Measurements from ENCODE around the gene KRTAP1-1. TPM values are rescaled to one million over a fixed set of nuclear protein-coding genes. Genes with fewer than 3 reads are reported as not detected.
"Not testable (repeated sequence)": the region's sequence is repeated elsewhere in the genome, so short reads cannot be mapped to it uniquely, and the experiment has no call there.

The KRTAP1-1 gene
- polyA plus RNA-seq, 1 experiment: 0.19 TPM

- TF ChIP-seq, protein P1, sequence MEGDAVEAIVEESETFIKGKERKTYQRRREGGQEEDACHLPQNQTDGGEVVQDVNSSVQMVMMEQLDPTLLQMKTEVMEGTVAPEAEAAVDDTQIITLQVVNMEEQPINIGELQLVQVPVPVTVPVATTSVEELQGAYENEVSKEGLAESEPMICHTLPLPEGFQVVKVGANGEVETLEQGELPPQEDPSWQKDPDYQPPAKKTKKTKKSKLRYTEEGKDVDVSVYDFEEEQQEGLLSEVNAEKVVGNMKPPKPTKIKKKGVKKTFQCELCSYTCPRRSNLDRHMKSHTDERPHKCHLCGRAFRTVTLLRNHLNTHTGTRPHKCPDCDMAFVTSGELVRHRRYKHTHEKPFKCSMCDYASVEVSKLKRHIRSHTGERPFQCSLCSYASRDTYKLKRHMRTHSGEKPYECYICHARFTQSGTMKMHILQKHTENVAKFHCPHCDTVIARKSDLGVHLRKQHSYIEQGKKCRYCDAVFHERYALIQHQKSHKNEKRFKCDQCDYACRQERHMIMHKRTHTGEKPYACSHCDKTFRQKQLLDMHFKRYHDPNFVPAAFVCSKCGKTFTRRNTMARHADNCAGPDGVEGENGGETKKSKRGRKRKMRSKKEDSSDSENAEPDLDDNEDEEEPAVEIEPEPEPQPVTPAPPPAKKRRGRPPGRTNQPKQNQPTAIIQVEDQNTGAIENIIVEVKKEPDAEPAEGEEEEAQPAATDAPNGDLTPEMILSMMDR (IDR thresholded peaks at IDR 0.05; ENCODE audit: low read depth, low read length): no peak
- H3K4me3 ChIP-seq (ENCODE audit: low read depth, low read length): no peak overlapping the region
- H3K9me3 ChIP-seq (ENCODE audit: control insufficient read depth, insufficient read depth, low read length): no peaks in the 10 kb centered on the region
- H3K27me3 ChIP-seq (ENCODE audit: control insufficient read depth, insufficient read depth, low read length): no peaks in the 10 kb centered on the region
- ChIA-PET POLR2A (no interaction called here), CTCF (no interaction called here)
- DNase-seq (ENCODE audit: low read depth, low spot score): no peak
- H3K27ac ChIP-seq (ENCODE audit: low read depth, low read length): no peak overlapping the region
These were observed 36.9 kb downstream of the KRTAP1-1 start for GRCh38 chr17:41004397-41004796.

- H3K9me3 ChIP-seq (ENCODE audit: control insufficient read depth, insufficient read depth, low read length): no peaks in the 10 kb centered on the region
- CTCF ChIA-PET: no interaction called here
- DNase-seq (ENCODE audit: low read depth, low spot score): no peak
- TF ChIP-seq, protein P1 (IDR thresholded peaks at IDR 0.05; ENCODE audit: low read depth, low read length): no peak
- POLR2A ChIA-PET: no interaction called here
- no peak overlapping the region for H3K4me3 ChIP-seq (ENCODE audit: low read depth, low read length)
- no peaks in the 10 kb centered on the region for H3K27me3 ChIP-seq (ENCODE audit: control insufficient read depth, insufficient read depth, low read length)
- no peak overlapping the region for H3K27ac ChIP-seq (ENCODE audit: low read depth, low read length)
These were observed 37.3 kb downstream of the KRTAP1-1 start for GRCh38 chr17:41003926-41004325.

DNA sequence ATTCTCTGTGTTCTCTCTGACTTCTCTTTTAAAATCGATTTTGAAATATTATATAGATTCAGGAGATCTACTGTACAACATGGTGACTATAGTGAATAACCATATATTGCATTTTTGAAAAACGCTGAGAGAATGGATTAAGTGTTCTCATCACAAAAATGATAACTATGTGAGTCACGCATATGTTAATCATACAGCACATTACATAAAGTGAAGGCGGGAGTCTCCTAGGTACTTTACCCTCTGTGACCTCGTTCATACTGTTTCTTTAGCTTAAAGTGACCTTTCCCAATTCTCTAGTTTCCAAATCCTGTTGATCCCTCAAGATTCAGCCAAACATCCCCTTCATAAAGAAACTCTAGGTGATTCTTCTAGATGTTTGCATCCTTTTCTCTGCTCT is 38.4 kb downstream of the KRTAP1-1 start:
- no peak for DNase-seq (ENCODE audit: low read depth, low spot score)
- POLR2A ChIA-PET: no interaction called here

DNA sequence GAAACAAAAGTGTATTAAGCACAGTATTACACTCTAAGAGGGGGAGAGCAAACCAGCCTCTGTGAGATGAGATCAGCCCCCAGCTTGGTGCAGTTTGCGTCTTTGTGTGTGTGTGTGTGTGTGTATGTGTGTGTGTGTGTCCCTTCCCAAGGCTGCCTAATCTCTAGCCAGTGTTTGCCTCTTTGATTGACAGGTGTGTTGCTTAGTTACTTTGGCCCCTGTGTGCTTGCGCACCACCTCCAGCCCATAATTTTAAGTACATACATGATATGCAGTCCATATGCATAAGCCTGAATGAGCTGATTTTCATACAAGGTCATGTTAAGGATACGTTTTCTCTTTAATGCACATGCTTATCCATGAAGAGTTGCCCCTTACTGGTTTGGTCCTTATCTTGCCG is 39.5 kb downstream of the KRTAP1-1 start:
- Histone ChIP-seq H3K9me3 (ENCODE audit: control insufficient read depth, insufficient read depth, low read length) (no peaks in the 10 kb centered on the region), H3K27ac (ENCODE audit: low read depth, low read length) (no peak overlapping the region), H3K4me3 (ENCODE audit: low read depth, low read length) (no peak overlapping the region), H3K27me3 (ENCODE audit: control insufficient read depth, insufficient read depth, low read length) (no peaks in the 10 kb centered on the region)
- CTCF ChIA-PET: no interaction called here
- TF ChIP-seq, protein P1 (IDR thresholded peaks at IDR 0.05; ENCODE audit: low read depth, low read length): no peak
- POLR2A ChIA-PET: no interaction called here
- no peak for DNase-seq (ENCODE audit: low read depth, low spot score)

More for the DNA sequence above, 38.4 kb downstream of the KRTAP1-1 start:
- TF ChIP-seq, protein P1 (IDR thresholded peaks at IDR 0.05; ENCODE audit: low read depth, low read length): no peak
- CTCF ChIA-PET: no interaction called here
- Histone ChIP-seq H3K27me3 (ENCODE audit: control insufficient read depth, insufficient read depth, low read length) (no peaks in the 10 kb centered on the region), H3K4me3 (ENCODE audit: low read depth, low read length) (no peak overlapping the region), H3K27ac (ENCODE audit: low read depth, low read length) (no peak overlapping the region), H3K9me3 (ENCODE audit: control insufficient read depth, insufficient read depth, low read length) (no peaks in the 10 kb centered on the region)

DNA sequence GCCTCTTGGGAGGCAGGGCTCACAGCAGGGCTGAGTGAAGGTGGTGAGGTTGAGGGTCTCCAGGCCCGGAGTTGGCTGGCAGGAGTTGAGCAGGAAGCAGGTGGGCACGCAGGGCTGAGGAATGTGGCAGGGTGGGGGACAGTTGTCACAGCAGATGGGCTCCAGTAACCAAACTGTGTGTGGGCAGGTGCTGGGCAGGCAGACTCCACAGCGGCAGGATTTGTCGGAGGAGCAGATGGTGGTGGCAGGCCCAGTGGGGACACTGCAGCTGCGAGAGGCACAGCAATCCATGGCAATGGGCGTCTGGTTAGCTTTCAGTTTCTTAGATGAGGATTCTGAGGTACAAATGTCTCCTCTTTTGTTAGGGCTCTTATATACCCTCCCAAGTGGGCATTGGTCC is 41.7 kb downstream of the KRTAP1-1 start, which contains the start of gene KRTAP3-2:
TSS of gene KRTAP3-2 (minus strand) at position 344 of the 400 bp plus-strand sequence. CDS start at position 291, 53 bp downstream.
- CTCF ChIA-PET; H3K4me3 ChIP-seq (ENCODE audit: low read depth, low read length); H3K27ac ChIP-seq (ENCODE audit: low read depth, low read length); POLR2A ChIA-PET; H3K9me3 ChIP-seq (ENCODE audit: control insufficient read depth, insufficient read depth, low read length); DNase-seq (ENCODE audit: low read depth, low spot score); H3K27me3 ChIP-seq (ENCODE audit: control insufficient read depth, insufficient read depth, low read length): not testable (repeated sequence)

- TF ChIP-seq, protein P1 (IDR thresholded peaks at IDR 0.05; ENCODE audit: low read depth, low read length): no peak
- Histone ChIP-seq H3K27ac (ENCODE audit: low read depth, low read length) (no peak overlapping the region), H3K4me3 (ENCODE audit: low read depth, low read length) (no peak overlapping the region), H3K9me3 (ENCODE audit: control insufficient read depth, insufficient read depth, low read length) (no peaks in the 10 kb centered on the region), H3K27me3 (ENCODE audit: control insufficient read depth, insufficient read depth, low read length) (no peaks in the 10 kb centered on the region)
- ChIA-PET POLR2A (no interaction called here), CTCF (no interaction called here)
- DNase-seq (ENCODE audit: low read depth, low spot score): no peak
These were observed 43.9 kb downstream of the KRTAP1-1 start for GRCh38 chr17:40997361-40997760.

All from AG04450 (cell line).